ENCODE results near the gene VPS16.
A peak's percentile ranks its signal among the peaks of the same experiment; 100 is the strongest.

VPS16 gene

GRCh38 chr20:2909953-2910352, 69.4 kb downstream of the VPS16 start:
- no peak for FAIRE-seq

- peak; percentile 3 for FAIRE-seq
Measured at GRCh38 chr20:2911200-2911599, 70.7 kb downstream of the VPS16 start.

GRCh38 chr20:2914160-2914559, 73.6 kb downstream of the VPS16 start:
- no peak for FAIRE-seq

Data from G401.6 (cell line).